DND-41 (cell line): ENCODE measurements around the gene PRSS21.

ENCODE experiments used
- ATAC-seq: fragments of 200-7000 bp; cut with Tn5 transposase; 3 replicates; pipeline ENCODE4 v1.9.1; 2021; ENCODE audit warnings: low read depth; ENCODE audit not compliant: insufficient read depth
- DNase-seq: peaks from one replicate; pipeline ENCODE4 v3.0.0-alpha.2; 2020
- H2AFZ ChIP-seq: 2 replicates; pipeline ENCODE4 v1.6.0; 2012; ENCODE audit warnings: low read depth, low read length
- H3K27ac ChIP-seq: 2 replicates; pipeline ENCODE4 v1.5.1; 2012; ENCODE audit warnings: low read length, inconsistent platforms
- H3K27me3 ChIP-seq: fragments of 200-600 bp; sonication (generic); 2 replicates; pipeline ENCODE4 v1.6.0; 2012; ENCODE audit warnings: low read length, mild to moderate bottlenecking, inconsistent platforms; ENCODE audit not compliant: insufficient read depth, poor library complexity
- H3K36me3 ChIP-seq: 2 replicates; pipeline ENCODE4 v1.5.1; 2012; ENCODE audit warnings: low read length, inconsistent platforms; ENCODE audit not compliant: insufficient read depth
- H3K4me1 ChIP-seq: 2 replicates; pipeline ENCODE4 v1.5.1; 2012; ENCODE audit warnings: mild to moderate bottlenecking, low read length; ENCODE audit not compliant: insufficient read depth
- H3K4me2 ChIP-seq: 2 replicates; pipeline ENCODE4 v1.6.0; 2012; ENCODE audit warnings: mild to moderate bottlenecking, moderate library complexity, low read length, inconsistent platforms; ENCODE audit not compliant: insufficient read depth
- H3K4me3 ChIP-seq, 2 experiments: fragments of 200-600 bp in 1 of 2; shearing (Covaris generic) in 1 of 2; 2 replicates each; pipeline ENCODE4 v1.5.1; 2012 to 2016; ENCODE audit warnings: inconsistent platforms in 2 of 2, low read length in 2 of 2, mild to moderate bottlenecking in 2 of 2, low read depth in 1 of 2, moderate library complexity in 1 of 2
- H3K79me2 ChIP-seq: 2 replicates; pipeline ENCODE4 v1.6.0; 2012; ENCODE audit warnings: low read length, inconsistent platforms; ENCODE audit not compliant: insufficient read depth
- H3K9ac ChIP-seq: 2 replicates; pipeline ENCODE4 v1.6.0; 2012; ENCODE audit warnings: low read depth, mild to moderate bottlenecking, inconsistent platforms, low read length, moderate library complexity
- H3K9me3 ChIP-seq: 2 replicates; pipeline ENCODE4 v1.5.1; 2012; ENCODE audit warnings: low read length, moderate library complexity, mild to moderate bottlenecking, inconsistent platforms; ENCODE audit not compliant: insufficient read depth, severe bottlenecking
- H4K20me1 ChIP-seq: 2 replicates; pipeline ENCODE4 v1.6.0; 2012; ENCODE audit warnings: low read length; ENCODE audit not compliant: insufficient read depth
- EZH2 ChIP-seq: IDR thresholded peaks from 3 replicates; pipeline ENCODE4 v1.6.1; 2012; ENCODE audit warnings: borderline replicate concordance, low read depth, mild to moderate bottlenecking, moderate library complexity, low read length, inconsistent platforms; ENCODE audit not compliant: severe bottlenecking
- TF ChIP-seq, protein P1 (sequence below): IDR thresholded peaks from 2 replicates; pipeline ENCODE4 v1.5.1; 2012; ENCODE audit warnings: borderline replicate concordance, low read length, moderate library complexity, mild to moderate bottlenecking; ENCODE audit not compliant: poor library complexity, severe bottlenecking; ENCODE audit errors: extremely low read depth

PRSS21 gene

DNA sequence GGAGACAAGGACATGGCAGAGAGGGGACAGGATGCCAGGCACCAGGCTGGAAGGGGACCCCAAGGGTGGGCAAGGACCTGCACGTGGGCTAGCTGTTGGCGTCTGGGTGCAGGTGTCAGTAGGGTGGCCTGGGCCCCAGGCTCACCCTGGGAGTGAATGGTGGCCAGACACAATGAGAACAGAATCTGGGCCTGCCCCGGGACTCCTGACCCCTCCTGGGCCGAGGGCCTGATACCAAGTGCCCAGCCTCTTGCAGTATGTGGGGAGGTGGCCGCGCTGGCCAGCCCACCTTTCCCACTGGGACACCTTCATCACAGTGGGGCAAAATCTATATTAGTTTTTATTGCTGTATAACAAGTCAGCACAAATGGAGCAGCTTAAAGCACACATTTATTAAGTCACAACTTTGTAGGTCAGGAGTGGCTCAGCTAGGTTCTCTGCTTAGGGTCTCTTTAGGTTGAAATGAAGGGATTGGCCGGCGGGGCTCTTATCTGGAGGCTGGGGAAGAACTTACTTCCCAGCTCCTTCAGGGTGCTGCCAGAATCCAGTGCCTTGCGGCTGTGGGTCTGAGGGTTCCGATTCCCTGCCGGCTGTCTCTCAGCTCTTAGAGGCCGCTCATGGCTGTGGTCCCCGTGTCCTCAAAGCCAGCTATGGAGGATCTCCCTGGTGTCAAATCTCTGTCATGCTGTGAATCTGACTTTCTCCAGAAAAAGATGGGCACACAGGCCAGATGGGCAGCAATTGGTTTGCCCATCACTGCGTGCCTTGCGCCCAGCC, 33.3 kb upstream of the PRSS21 start:
- H3K9ac ChIP-seq, result no peak overlapping the region
- H3K27ac ChIP-seq, result no peak overlapping the region
- no peak for ATAC-seq

DNA sequence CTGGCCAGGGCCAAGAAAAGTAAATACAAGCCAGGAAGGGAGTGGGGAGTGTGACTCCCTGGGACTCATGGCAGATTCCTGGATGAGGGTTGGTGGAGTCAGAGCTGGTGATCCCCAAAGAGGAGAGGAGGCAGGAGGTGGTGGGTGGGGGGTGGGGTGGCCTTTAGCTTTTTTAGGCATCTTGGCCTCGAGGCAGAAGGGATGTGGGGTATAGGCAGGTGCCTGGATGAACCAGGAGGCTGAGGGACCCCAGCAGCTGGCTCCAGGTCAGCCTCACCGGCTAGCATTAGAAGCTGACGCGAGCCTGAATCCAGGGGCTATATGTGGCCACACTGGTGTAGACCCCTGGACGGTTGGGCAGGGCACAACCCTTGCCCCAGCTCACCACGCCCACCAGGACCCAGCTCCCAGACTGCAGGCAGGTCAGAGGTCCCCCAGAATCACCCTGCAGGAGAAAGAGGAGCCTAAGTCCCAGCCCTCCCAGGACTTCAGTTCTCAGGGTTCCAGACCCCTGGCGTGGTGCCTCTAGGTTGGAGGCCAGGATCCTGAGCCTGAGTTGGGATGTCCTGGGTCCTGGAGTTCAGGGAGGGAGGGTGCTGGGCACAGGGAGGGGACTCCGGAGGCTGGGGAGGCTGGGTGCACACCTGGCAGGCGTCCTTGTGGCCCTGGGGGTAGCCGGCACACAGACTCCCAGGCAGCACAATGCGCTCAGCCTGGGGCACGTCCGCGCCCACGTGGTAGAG, 32.5 kb upstream of the PRSS21 start:
- H3K79me2 ChIP-seq, result no peaks in the 10 kb centered on the region
- TF ChIP-seq EZH2, result no peak
- no peak overlapping the region for H3K27ac ChIP-seq
- no peak overlapping the region for H3K4me2 ChIP-seq
- H3K27me3 ChIP-seq, result peaks cover 7% of the 10 kb centered on the region
- no peak for DNase-seq
- no peak overlapping the region for H3K4me3 ChIP-seq
- no peak for ATAC-seq
- no peaks in the 10 kb centered on the region for H4K20me1 ChIP-seq
- no peaks in the 10 kb centered on the region for H3K4me1 ChIP-seq
- no peaks in the 10 kb centered on the region for H3K9me3 ChIP-seq
- H2AFZ ChIP-seq, result no peak overlapping the region
- no peaks in the 10 kb centered on the region for H3K36me3 ChIP-seq
- H3K9ac ChIP-seq, result no peak overlapping the region

More for the DNA sequence above, 33.3 kb upstream of the PRSS21 start:
- no peaks in the 10 kb centered on the region for H3K36me3 ChIP-seq
- H3K9me3 ChIP-seq, result no peaks in the 10 kb centered on the region
- H3K4me3 ChIP-seq, result no peak overlapping the region
- no peak for TF ChIP-seq EZH2
- TF ChIP-seq, protein P1, sequence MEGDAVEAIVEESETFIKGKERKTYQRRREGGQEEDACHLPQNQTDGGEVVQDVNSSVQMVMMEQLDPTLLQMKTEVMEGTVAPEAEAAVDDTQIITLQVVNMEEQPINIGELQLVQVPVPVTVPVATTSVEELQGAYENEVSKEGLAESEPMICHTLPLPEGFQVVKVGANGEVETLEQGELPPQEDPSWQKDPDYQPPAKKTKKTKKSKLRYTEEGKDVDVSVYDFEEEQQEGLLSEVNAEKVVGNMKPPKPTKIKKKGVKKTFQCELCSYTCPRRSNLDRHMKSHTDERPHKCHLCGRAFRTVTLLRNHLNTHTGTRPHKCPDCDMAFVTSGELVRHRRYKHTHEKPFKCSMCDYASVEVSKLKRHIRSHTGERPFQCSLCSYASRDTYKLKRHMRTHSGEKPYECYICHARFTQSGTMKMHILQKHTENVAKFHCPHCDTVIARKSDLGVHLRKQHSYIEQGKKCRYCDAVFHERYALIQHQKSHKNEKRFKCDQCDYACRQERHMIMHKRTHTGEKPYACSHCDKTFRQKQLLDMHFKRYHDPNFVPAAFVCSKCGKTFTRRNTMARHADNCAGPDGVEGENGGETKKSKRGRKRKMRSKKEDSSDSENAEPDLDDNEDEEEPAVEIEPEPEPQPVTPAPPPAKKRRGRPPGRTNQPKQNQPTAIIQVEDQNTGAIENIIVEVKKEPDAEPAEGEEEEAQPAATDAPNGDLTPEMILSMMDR, result no peak
- no peak for DNase-seq
- H3K79me2 ChIP-seq, result 0 out of 2 replicates have a peak, but pooled peaks cover 2% of the 10 kb centered on the region
- no peak overlapping the region for H3K4me2 ChIP-seq
- H3K27me3 ChIP-seq, result peaks cover 4% of the 10 kb centered on the region
- H3K4me1 ChIP-seq, result peaks cover 3% of the 10 kb centered on the region
- no peak overlapping the region for H2AFZ ChIP-seq
- H4K20me1 ChIP-seq, result no peaks in the 10 kb centered on the region

DNA sequence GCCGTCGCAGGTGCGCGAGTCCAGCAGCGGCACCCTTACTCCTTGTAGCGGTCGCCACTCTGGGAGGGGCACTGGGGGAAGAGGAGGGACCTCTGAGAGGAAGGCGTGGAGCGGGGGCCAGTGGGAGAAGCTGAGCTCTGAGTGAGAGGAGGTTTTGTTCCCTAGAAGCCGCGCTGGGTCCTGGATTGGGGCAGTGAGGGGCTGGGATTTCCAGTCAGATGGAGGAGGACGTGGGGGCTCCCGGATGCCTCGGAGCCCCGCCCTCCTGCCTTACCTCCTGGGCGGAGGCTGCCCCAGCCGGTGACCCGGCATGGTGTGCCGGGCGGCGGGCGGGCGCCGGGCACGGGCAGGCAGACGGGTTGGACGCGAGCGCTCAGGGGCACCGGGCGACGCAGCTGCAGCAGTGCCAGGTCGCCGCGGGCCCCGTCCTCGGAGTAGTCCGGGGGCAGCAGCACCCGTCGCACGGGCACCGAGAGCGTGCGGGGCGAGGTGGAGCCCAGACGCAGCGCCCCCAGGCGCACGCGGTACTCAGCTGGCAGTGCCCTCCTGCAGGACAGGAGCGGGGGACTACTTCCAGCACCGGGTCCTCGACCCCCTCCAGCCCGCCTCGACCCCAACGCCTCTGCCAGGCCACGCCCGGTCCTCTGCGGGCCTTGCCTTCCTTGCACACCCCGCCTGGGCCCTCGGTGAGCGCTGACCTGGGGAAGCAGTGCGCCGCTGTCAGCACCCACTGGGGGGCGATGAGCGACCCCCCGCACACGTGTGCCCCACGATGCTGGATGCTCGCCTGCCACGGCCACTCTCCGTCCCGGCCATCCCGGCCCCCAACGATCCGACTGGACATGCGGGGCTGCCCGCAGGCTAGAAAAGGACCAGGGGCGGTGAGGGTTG, 31.7 kb upstream of the PRSS21 start:
- no peak for DNase-seq
- Histone ChIP-seq H3K27ac (no peak overlapping the region), H3K27me3 (peaks cover 7% of the 10 kb centered on the region), H3K9me3 (no peaks in the 10 kb centered on the region), H3K79me2 (no peaks in the 10 kb centered on the region), H3K36me3 (no peaks in the 10 kb centered on the region), H2AFZ (no peak overlapping the region), H3K9ac (no peak overlapping the region), H3K4me1 (no peaks in the 10 kb centered on the region), H4K20me1 (no peaks in the 10 kb centered on the region), H3K4me3 (no peak overlapping the region), H3K4me2 (no peak overlapping the region)
- no peak for TF ChIP-seq EZH2
- TF ChIP-seq, protein P1, result peak; percentile 35
- ATAC-seq, result 0 out of 3 replicates have a peak, but pooled peaks have one; percentile 29
